A549 (cell line): ENCODE measurements around the gene NEURL1. TPM values are rescaled to one million over a fixed set of nuclear protein-coding genes. Genes with fewer than 3 reads are reported as not detected.
A peak's percentile ranks its signal among the peaks of the same experiment; 100 is the strongest.

ENCODE experiments used
- ATAC-seq, 2 experiments: fragments of 200-7000 bp in 1 of 2; fragments of >200 bp in 1 of 2; cut with Nextera tagmentation in 1 of 2; cut with Tn5 transposase in 1 of 2; 3 replicates each; pipeline versions ENCODE4 v1.8.0 to v1.9.1; 2018 to 2020; ENCODE audit warnings: mild to moderate bottlenecking in 1 of 2, moderate library complexity in 1 of 2
- CTCF ChIA-PET: fragments of 300-600 bp; sonication (Branson Sonifier 250); formaldehyde crosslinking; extraction: SDS; loops from one replicate; lab custom pipeline; 2021; ENCODE audit warnings: antibody characterized with exemption, inconsistent platforms; lab: Yijun Ruan, JAX
- POLR2A ChIA-PET: fragments of 350-600 bp; formaldehyde crosslinking; extraction: SDS; loops from one replicate; lab custom pipeline; 2021; ENCODE audit warnings: antibody characterized with exemption, inconsistent platforms; lab: Yijun Ruan, JAX
- DNase-seq, 2 experiments: peaks; one replicate each; pipeline versions ENCODE4 v3.0.0 to v3.0.0-alpha.2; 2011 to 2016; ENCODE audit warnings: low read depth in 1 of 2, low spot score in 1 of 2
- FAIRE-seq: peaks from 2 replicates; lab custom pipeline; 2011; peaks lifted over from hg19 to GRCh38; lab: Jason Lieb, UNC
- H3K27ac ChIP-seq, 2 experiments: fragments of >200 bp; sonication (Bioruptor Twin); formaldehyde crosslinking; 3 replicates each; pipeline ENCODE4 v1.5.1; 2016 to 2017
- H3K4me1 ChIP-seq: fragments of >200 bp; sonication (Bioruptor Twin); formaldehyde crosslinking; 3 replicates; pipeline ENCODE4 v1.6.1; 2016
- H3K4me2 ChIP-seq: fragments of >200 bp; sonication (Bioruptor Twin); formaldehyde crosslinking; 3 replicates; pipeline ENCODE4 v1.6.1; 2016
- H3K4me3 ChIP-seq: fragments of >200 bp; sonication (Bioruptor Twin); formaldehyde crosslinking; 3 replicates; pipeline ENCODE4 v1.5.1; 2016
- H3K9me3 ChIP-seq: fragments of >200 bp; sonication (Bioruptor Twin); formaldehyde crosslinking; 3 replicates; pipeline ENCODE4 v1.6.1; 2016
- BHLHE40 ChIP-seq: IDR thresholded peaks from 2 replicates; pipeline ENCODE4 v1.6.1; 2012; ENCODE audit warnings: low read depth, low read length, inconsistent platforms
- CBX2 ChIP-seq: fragments of 200-600 bp; sonication (generic); IDR thresholded peaks from 2 replicates; pipeline ENCODE4 v1.6.1; 2016; ENCODE audit warnings: low read depth, mild to moderate bottlenecking, borderline replicate concordance
- CEBPB ChIP-seq, 2 experiments: fragments of >200 bp in 1 of 2; sonication (Bioruptor Twin) in 1 of 2; formaldehyde crosslinking in 1 of 2; IDR thresholded peaks; 2 replicates each; pipeline ENCODE4 v1.6.1; 2012 to 2016
- GATA3 ChIP-seq: IDR thresholded peaks from 2 replicates; pipeline ENCODE4 v1.6.1; 2012; ENCODE audit warnings: borderline replicate concordance
- HDAC2 ChIP-seq: fragments of 200-600 bp; sonication (generic); IDR thresholded peaks from 2 replicates; pipeline ENCODE4 v1.6.1; 2016
- HMGXB4 ChIP-seq: fragments of 250-450 bp; sonication (Bioruptor Pico); IDR thresholded peaks from 2 replicates; pipeline ENCODE4 v1.5.0; 2021; ENCODE audit warnings: mild to moderate bottlenecking, moderate library complexity, borderline replicate concordance
- HOXB13 ChIP-seq: fragments of 250-450 bp; sonication (Bioruptor Pico); IDR thresholded peaks from 2 replicates; pipeline ENCODE4 v1.5.0; 2020; ENCODE audit warnings: low read depth, mild to moderate bottlenecking, moderate library complexity
- KDM1A ChIP-seq: fragments of 200-600 bp; sonication (generic); IDR thresholded peaks from 2 replicates; pipeline ENCODE4 v1.6.1; 2016; ENCODE audit warnings: low read depth, mild to moderate bottlenecking
- MAX ChIP-seq: IDR thresholded peaks from 2 replicates; pipeline ENCODE4 v1.6.1; 2012
- NFE2L2 ChIP-seq: fragments of 150-350 bp; conservative IDR thresholded peaks from 2 replicates; pipeline ENCODE4 v1.6.1; 2014; ENCODE audit warnings: low read length
- ZC3H11A ChIP-seq: fragments of 450-650 bp; IDR thresholded peaks from 2 replicates; pipeline ENCODE4 v1.6.1; 2014; ENCODE audit warnings: antibody characterized with exemption, mild to moderate bottlenecking
- ZFP36 ChIP-seq: fragments of 450-650 bp; IDR thresholded peaks from 2 replicates; pipeline ENCODE4 v1.6.1; 2014; ENCODE audit warnings: borderline replicate concordance; ENCODE audit not compliant: partially characterized antibody
- ZSCAN20 ChIP-seq: fragments of 250-450 bp; sonication (Bioruptor Pico); IDR thresholded peaks from 2 replicates; pipeline ENCODE4 v1.8.0; 2022; ENCODE audit warnings: mild to moderate bottlenecking, moderate library complexity
- WGBS: methylation state at CpG from one replicate; pipeline ENCODE4 v1.1.6; 2017; ENCODE audit errors: missing lambda C conversion rate; 5-methylcytosine and 5-hydroxymethylcytosine counted together
- polyA plus RNA-seq, 4 experiments: library from polyadenylated mRNA; depleted of rRNA in 3 of 4; stranded (reverse); fragments of >200 nt; fragmentation: RNase III in 1 of 4; extraction: RNeasy Plus Mini Kit Qiagen cat#74134 plus additional on column Dnase treatment in 1 of 4; gene quantifications; 2 replicates in 3 of 4; 3 replicates in 1 of 4; pipeline ENCODE4 v1.2.3, GENCODE V29; 2011 to 2017

NEURL1 gene
- polyA plus RNA-seq, 2 of the 4 experiments (the other 2 are of a cell fraction), result 0.06 to 0.37 TPM

GRCh38 chr10:103576076-103576471, 82.6 kb downstream of the NEURL1 start:
- H3K4me3 ChIP-seq, result no peak overlapping the region
- POLR2A ChIA-PET, result no interaction called here
- no peak for ATAC-seq
- CTCF ChIA-PET, result interaction anchor here (0.7 to 10.5 kb wide), 7 partner anchors 11 to 627 kb away, joined by 3 to 100 read pairs (median 6); no protein-coding TSS in a partner anchor
- H3K4me1 ChIP-seq, result peaks cover 30% of the 10 kb centered on the region
- TF ChIP-seq ZC3H11A (no peak), ZFP36 (peak; percentile 96)
- TF ChIP-seq, all 56 proteins: peak for 1
- DNase-seq, result no peak
- WGBS, result 92% methylated on average over 1 of the region's 1 CpG
- H3K4me2 ChIP-seq, result peak overlapping the region; percentile 1; the same call in 1 of the 3 replicates
- no peak overlapping the region; a peak in 1 of 6 replicates for H3K27ac ChIP-seq
- FAIRE-seq, result no peak
- H3K9me3 ChIP-seq, result no peaks in the 10 kb centered on the region

GRCh38 chr10:103576862-103577261, 83.4 kb downstream of the NEURL1 start:
- Histone ChIP-seq H3K4me2 (peak overlapping the region; percentile 41), H3K4me3 (no peak overlapping the region)
- no peak for FAIRE-seq
- no peak for DNase-seq
- 22% methylated on average over 2 of the region's 2 CpGs for WGBS
- TF ChIP-seq MAX (no peak), NFE2L2 (no peak), KDM1A (no peak), ZFP36 (no peak), GATA3 (no peak), HOXB13 (CRISPR knock-in tag) (no peak), HDAC2 (no peak), CEBPB (IDR thresholded peaks at IDR 0.05) (no peak), ZSCAN20 (CRISPR knock-in tag) (no peak), BHLHE40 (no peak)
- TF ChIP-seq, all 56 proteins: peak for 0
- H3K27ac ChIP-seq, result peak overlapping the region in 1 of 2 experiments; percentile 2; a peak in 1 of 6 replicates
- H3K4me1 ChIP-seq, result peaks cover 30% of the 10 kb centered on the region
- peak in 1 of 2 experiments; percentile 22; a peak in 1 of 6 replicates for ATAC-seq
- ChIA-PET CTCF (interaction anchor here (0.7 to 10.5 kb wide), 9 partner anchors 12 to 628 kb away, joined by 3 to 100 read pairs (median 6); partner anchors contain the start of gene NEURL1), POLR2A (no interaction called here)
- H3K9me3 ChIP-seq, result no peaks in the 10 kb centered on the region

DNA sequence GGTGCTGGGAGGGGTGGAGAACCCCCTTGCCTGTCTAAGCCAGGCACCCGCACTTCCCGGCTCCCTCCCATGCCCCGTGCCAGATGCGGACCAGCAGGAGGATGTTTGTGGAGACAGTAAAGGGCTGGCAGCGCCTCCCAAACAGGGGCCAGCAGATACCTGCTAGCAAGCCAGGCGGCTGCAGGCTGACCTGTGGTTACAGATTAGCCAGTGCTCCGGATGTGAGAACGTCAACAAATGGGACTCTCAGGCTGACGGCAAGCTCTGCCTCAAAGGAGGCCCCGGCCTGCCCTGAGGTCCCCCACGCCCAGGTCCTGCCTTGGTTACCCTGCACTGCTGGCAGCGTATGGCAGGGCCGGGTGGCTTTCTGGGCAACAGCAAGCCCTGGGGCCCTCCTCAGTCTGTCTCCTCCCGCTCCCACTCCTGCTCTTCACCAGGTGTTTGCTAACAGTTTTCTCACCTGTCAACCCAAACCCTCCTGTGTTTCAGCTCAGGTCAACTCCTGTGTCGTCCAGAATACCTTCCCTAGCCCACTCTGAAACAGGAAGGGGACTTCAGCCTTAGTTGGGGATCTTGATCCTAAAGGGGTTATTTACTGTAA, 85.4 kb downstream of the NEURL1 start:
- FAIRE-seq (no peak), DNase-seq (peak; percentile 33 to 39), ATAC-seq (peak; percentile 37 to 50; a peak in 3 of 6 replicates)
- CTCF ChIA-PET, result interaction anchor here (1.0 to 10.5 kb wide), 4 partner anchors 12 to 108 kb away, joined by 3 to 100 read pairs (median 32); no protein-coding TSS in a partner anchor
- peak overlapping the region in 1 of 2 experiments; percentile 52; a peak in 3 of 6 replicates for H3K27ac ChIP-seq
- WGBS, result 25% methylated on average over 15 of the region's 15 CpGs
- H3K4me3 ChIP-seq, result no peak overlapping the region
- no peaks in the 10 kb centered on the region for H3K9me3 ChIP-seq
- no peak for TF ChIP-seq HOXB13 (CRISPR knock-in tag)
- no peak for TF ChIP-seq MAX
- no peak for TF ChIP-seq HMGXB4
- TF ChIP-seq CBX2, result no peak
- POLR2A ChIA-PET, result no interaction called here
- H3K4me1 ChIP-seq, result peaks cover 30% of the 10 kb centered on the region
- peak overlapping the region; percentile 44 for H3K4me2 ChIP-seq

GRCh38 chr10:103580011-103580410, 86.5 kb downstream of the NEURL1 start:
- ChIA-PET CTCF (interaction anchor here (1.2 to 10.5 kb wide), 4 partner anchors 11 to 37 kb away, joined by 3 to 100 read pairs (median 28); no protein-coding TSS in a partner anchor), POLR2A (no interaction called here)
- FAIRE-seq, result no peak
- Histone ChIP-seq H3K9me3 (no peaks in the 10 kb centered on the region), H3K4me3 (no peak overlapping the region), H3K27ac (no peak overlapping the region), H3K4me1 (peaks cover 30% of the 10 kb centered on the region), H3K4me2 (no peak overlapping the region)
- 96% methylated on average over 7 of the region's 7 CpGs for WGBS
- no peak for TF ChIP-seq GATA3
- no peak for TF ChIP-seq ZFP36
- DNase-seq, result no peak
- no peak; a peak in 1 of 6 replicates for ATAC-seq
